Left lung (tissue), 10 donors: Measurements from ENCODE around the gene PPP2R2D. TPM values are rescaled to one million over a fixed set of nuclear protein-coding genes. Genes with fewer than 3 reads are reported as not detected.

Experiments used
- ATAC-seq: fragments of 200-7000 bp; cut with Tn5 transposase; one replicate; pipeline ENCODE4 v1.9.1; 2020; ENCODE audit warnings: moderate library complexity
- DNase-seq, 4 donors: peaks; one replicate each; pipeline ENCODE4 v3.0.0-alpha.2; 2013 to 2020
- H3K27ac ChIP-seq, 2 donors: fragments of 200-600 bp; sonication (generic) in 1 of 2; one replicate each; pipeline versions ENCODE4 v1.5.0 to v1.8.0; 2020 to 2021
- H3K27me3 ChIP-seq, 2 donors: fragments of 200-600 bp; sonication (generic) in 1 of 2; one replicate each; pipeline versions ENCODE4 v1.5.0 to v1.8.0; 2020 to 2021
- H3K36me3 ChIP-seq, 2 donors: fragments of 200-600 bp; sonication (generic) in 1 of 2; one replicate each; pipeline versions ENCODE4 v1.5.0 to v1.8.0; 2020 to 2021
- H3K4me1 ChIP-seq, 2 donors: fragments of 200-600 bp; one replicate each; pipeline ENCODE4 v1.8.0; 2021
- H3K4me3 ChIP-seq, 2 donors: fragments of 200-600 bp; sonication (generic) in 1 of 2; one replicate each; pipeline versions ENCODE4 v1.5.0 to v1.8.0; 2020 to 2021; ENCODE audit warnings: mild to moderate bottlenecking in 1 of 2
- H3K9me3 ChIP-seq, 2 donors: fragments of 200-600 bp; sonication (generic) in 1 of 2; one replicate each; pipeline versions ENCODE4 v1.5.0 to v1.8.0; 2020 to 2021
- intact Hi-C, 2 donors: fragments of 100-400 bp; cut with DNase I; formaldehyde crosslinking; loops; one replicate each; pipeline versions ENCODE4 v1.11.2 to v1.14.2; 2022
- polyA plus RNA-seq, 6 donors: library from polyadenylated mRNA; unstranded; fragments of 120-200 nt; gene quantifications; one replicate each; pipeline ENCODE4 v1.2.1, GENCODE V29; 2013; ENCODE audit not compliant: insufficient read length in 6 of 6
- total RNA-seq, 2 donors: library from RNA; stranded (reverse); fragmentation: NEBNext Ultra II Directional; extraction: Animal tissue kit (Norgen Biotek cat#: 25700); gene quantifications; one replicate each; pipeline ENCODE4 v1.2.1, GENCODE V29; 2021
- TF ChIP-seq, protein P1 (sequence below), 2 donors: fragments of 200-600 bp; sonication (generic) in 1 of 2; IDR thresholded peaks; one replicate each; pipeline versions ENCODE4 v1.5.0 to v1.8.0; 2021; ENCODE audit warnings: antibody characterized with exemption in 2 of 2
- donor health status: DM: no; HTN: yes; CAD: no.
- donor health status: DM: no; HTN: no; CAD: no.

The PPP2R2D gene
- total and polyA plus RNA-seq, 8 donors = 22.7 to 42.4 (median 35.8) TPM

DNA sequence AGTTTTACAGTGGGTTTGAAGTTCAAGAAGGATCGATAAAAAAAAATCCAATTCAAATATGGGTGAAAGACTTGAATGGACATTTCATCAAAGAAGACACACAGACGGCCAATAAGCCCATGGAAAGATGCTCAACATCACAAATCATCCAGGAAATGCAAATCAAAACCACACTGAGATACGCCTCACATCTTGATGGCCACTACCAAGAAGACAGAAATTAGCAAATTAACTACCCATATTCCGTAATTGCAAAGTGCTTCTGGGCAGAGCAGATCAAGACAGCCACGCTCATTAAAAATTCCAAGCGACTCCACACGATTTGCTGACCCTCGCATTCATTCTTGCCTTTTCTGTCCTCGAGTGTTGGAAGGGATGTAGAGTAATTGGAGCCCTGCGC, 34.1 kb upstream of the PPP2R2D start:
- TF ChIP-seq, protein P1, sequence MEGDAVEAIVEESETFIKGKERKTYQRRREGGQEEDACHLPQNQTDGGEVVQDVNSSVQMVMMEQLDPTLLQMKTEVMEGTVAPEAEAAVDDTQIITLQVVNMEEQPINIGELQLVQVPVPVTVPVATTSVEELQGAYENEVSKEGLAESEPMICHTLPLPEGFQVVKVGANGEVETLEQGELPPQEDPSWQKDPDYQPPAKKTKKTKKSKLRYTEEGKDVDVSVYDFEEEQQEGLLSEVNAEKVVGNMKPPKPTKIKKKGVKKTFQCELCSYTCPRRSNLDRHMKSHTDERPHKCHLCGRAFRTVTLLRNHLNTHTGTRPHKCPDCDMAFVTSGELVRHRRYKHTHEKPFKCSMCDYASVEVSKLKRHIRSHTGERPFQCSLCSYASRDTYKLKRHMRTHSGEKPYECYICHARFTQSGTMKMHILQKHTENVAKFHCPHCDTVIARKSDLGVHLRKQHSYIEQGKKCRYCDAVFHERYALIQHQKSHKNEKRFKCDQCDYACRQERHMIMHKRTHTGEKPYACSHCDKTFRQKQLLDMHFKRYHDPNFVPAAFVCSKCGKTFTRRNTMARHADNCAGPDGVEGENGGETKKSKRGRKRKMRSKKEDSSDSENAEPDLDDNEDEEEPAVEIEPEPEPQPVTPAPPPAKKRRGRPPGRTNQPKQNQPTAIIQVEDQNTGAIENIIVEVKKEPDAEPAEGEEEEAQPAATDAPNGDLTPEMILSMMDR (IDR thresholded peaks at IDR 0.05) = no peak
- H3K36me3 ChIP-seq = no peaks in the 10 kb centered on the region
- no peaks in the 10 kb centered on the region for H3K4me1 ChIP-seq
- no peak overlapping the region for H3K27ac ChIP-seq
- intact Hi-C loops = no loop called here
- ATAC-seq = no peak
- H3K27me3 ChIP-seq = peaks cover 0 to 37% of the 10 kb centered on the region in 2 donors
- H3K9me3 ChIP-seq = no peaks in the 10 kb centered on the region
- DNase-seq = no peak
- H3K4me3 ChIP-seq = no peak overlapping the region

DNA sequence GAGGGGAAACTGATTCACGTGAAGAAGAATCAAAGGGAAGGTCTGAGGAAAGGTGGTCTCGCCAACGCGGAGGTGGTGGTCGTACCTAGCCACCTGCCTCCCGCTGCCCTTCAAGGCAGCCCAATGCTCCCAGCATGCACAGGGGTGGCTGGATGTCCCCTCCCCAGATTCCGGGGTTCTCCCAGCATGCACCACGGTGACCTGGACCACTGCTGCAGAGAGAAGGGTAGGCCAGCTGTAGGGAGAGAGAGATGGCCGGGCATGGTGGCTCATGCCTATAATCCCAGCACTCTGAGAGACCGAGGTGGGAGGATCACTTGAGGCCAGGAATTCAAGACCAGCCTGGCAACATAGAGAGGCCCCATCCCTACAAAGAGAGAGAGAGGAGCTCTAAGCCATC, 32.4 kb upstream of the PPP2R2D start:
- ATAC-seq = no peak
- no peak for DNase-seq

DNA sequence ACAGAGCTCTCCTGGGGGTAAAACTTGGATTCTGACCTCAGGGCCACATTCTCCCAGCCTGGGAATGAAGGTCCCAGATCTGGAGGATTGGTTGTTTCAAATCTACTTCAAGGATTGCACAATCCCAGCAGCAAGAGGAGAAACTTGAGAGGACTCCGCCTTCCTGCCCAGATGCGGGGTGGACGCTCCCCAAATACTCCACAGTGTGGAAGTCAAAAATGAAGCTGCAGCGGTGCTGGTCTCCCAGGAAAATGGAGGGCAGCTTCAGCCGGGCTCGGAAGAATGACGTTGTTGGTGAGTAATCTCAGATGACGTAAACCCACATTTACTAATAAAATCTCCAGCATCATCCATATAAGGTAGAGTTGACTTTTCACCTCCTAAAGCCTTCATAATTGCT, 31.5 kb upstream of the PPP2R2D start:
- no peak overlapping the region for H3K27ac ChIP-seq
- no peaks in the 10 kb centered on the region for H3K9me3 ChIP-seq
- no peaks in the 10 kb centered on the region for H3K36me3 ChIP-seq
- no peak overlapping the region for H3K4me3 ChIP-seq
- no peaks in the 10 kb centered on the region for H3K4me1 ChIP-seq
- intact Hi-C loops = no loop called here
- ATAC-seq = no peak
- TF ChIP-seq, protein P1 (IDR thresholded peaks at IDR 0.05) = no peak
- peaks cover 0 to 59% of the 10 kb centered on the region in 2 donors for H3K27me3 ChIP-seq
- DNase-seq = peak in 1 of 4 donors; percentile 50

More for the DNA sequence above, 32.4 kb upstream of the PPP2R2D start:
- TF ChIP-seq, protein P1 (IDR thresholded peaks at IDR 0.05) = no peak
- no peaks in the 10 kb centered on the region for H3K36me3 ChIP-seq
- H3K4me3 ChIP-seq = no peak overlapping the region
- intact Hi-C loops = no loop called here
- no peak overlapping the region for H3K27ac ChIP-seq
- H3K9me3 ChIP-seq = no peaks in the 10 kb centered on the region
- H3K27me3 ChIP-seq = peaks cover 0 to 53% of the 10 kb centered on the region in 2 donors
- H3K4me1 ChIP-seq = no peaks in the 10 kb centered on the region

DNA sequence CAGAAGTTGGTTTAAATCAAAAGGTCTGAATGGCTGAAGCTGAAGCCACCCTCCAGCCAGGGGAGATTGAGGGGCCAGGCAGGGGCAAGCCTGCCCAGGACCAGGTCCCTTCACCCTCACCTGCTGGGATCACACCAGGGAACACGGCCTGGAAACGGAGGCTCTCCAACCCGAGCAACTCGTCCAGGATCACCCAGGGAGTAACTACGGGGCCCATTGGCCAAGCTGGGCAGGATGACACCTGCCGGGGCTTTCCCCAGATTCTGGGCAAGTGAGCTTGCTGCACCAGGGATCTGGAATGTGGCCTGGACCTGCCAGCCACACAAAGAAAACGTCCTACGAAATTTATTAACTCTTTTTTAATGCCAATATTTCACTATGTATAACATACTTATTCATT, 30.4 kb upstream of the PPP2R2D start:
- Histone ChIP-seq H3K27ac (no peak overlapping the region), H3K27me3 (peaks cover 0 to 65% of the 10 kb centered on the region in 2 donors), H3K4me3 (no peak overlapping the region), H3K4me1 (no peaks in the 10 kb centered on the region), H3K36me3 (no peaks in the 10 kb centered on the region), H3K9me3 (no peaks in the 10 kb centered on the region)
- ATAC-seq = no peak
- TF ChIP-seq, protein P1 (IDR thresholded peaks at IDR 0.05) = no peak
- DNase-seq = peak in 1 of 4 donors; percentile 40
- intact Hi-C loops = no loop called here

DNA sequence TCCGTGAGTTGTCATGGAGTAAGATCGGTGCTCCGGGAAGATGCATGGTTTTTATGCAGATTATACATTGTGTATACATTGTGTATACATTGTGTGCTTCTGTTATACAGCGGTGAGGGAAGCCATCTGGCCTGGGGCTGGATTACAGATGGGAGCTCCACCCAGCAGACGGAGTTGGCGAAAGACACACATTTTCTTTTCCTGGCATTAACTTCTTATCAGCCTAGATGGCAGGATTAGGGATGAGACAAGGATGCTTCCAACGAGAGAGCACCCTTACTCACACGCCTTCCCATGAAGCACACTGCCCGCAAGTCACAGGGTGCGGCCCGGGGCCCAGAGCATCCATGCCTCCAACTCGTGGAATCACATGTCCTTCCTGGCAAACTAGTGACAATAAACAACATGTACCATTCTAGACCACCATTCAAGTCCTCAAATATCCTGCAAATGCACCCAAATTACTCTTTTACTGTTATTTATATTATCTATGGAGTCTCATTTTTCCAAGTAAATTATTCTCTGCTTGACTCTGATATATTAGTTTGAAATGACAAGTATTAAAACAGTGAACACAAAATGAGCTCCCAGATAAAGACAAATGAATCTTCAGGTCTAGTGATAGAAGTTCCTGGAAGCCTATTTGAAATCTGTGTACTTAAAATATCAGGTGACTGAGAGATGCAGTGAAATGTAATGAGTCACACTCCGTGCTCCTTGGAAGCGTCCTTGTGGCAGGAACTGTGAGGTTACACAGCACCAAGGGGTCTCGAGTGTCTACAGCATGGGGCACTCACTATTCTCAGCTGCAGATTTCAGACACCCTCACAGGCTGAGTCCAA, 29.8 kb upstream of the PPP2R2D start:
- DNase-seq = no peak
- H3K4me3 ChIP-seq = no peak overlapping the region
- intact Hi-C loops = no loop called here
- H3K36me3 ChIP-seq = no peaks in the 10 kb centered on the region
- TF ChIP-seq, protein P1 (IDR thresholded peaks at IDR 0.05) = no peak
- H3K27ac ChIP-seq = no peak overlapping the region
- H3K27me3 ChIP-seq = peaks cover 3 to 71% of the 10 kb centered on the region in 2 donors
- H3K9me3 ChIP-seq = no peaks in the 10 kb centered on the region
- no peaks in the 10 kb centered on the region for H3K4me1 ChIP-seq
- ATAC-seq = no peak
